ENCODE measurements around the gene HYAL1.
A peak's percentile ranks its signal among the peaks of the same experiment; 100 is the strongest.

HYAL1 gene, protein sequence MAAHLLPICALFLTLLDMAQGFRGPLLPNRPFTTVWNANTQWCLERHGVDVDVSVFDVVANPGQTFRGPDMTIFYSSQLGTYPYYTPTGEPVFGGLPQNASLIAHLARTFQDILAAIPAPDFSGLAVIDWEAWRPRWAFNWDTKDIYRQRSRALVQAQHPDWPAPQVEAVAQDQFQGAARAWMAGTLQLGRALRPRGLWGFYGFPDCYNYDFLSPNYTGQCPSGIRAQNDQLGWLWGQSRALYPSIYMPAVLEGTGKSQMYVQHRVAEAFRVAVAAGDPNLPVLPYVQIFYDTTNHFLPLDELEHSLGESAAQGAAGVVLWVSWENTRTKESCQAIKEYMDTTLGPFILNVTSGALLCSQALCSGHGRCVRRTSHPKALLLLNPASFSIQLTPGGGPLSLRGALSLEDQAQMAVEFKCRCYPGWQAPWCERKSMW

DNA sequence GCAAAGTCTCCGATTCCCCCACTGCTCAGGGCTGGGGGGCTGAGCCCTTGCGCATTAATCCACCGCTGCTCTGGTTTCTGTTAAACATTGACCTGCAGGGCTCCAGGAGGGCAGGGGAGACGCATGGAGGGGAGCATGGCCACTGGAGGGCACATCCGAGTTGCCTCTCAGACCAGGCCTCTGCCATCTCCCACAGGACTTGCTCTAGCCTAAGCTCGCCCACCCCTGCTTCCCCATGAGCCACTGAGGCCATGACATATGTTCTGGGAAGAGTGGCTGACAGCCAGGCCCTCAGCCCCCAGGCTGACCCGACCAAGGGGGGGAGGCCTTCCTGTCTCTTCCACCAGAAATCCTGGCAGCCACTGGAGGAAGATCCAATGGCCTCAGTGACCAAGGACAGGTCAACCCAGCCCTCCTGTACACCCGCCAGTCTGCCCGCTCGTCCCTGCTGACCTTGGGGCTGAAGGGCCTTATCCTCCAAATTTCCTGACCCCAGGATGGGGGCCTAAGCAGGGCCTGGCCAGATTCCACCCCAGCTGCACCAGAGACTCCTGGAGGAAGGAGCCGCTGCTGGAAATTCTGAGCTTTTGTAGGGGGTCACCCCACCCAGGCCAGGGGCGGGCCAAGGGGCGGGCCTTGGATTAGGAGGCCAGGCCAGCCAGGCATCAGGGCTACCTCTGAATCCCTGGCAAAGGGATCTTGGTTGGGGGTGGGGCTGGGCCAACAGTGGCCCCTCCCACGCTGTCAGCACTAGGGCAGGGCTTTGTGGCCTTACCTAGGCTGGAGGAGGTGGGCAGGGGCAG lies at the start of gene HYAL1:
TSS of gene HYAL1 (minus strand) at position 562 of the 803 bp plus-strand sequence. CDS start 618 bp downstream, outside the sequence.
- no peak for DNase-seq (ENCODE audit: low read depth in 2 of 2)

- no peak for DNase-seq (ENCODE audit: low read depth in 2 of 2)
These were observed 49.4 kb upstream of the HYAL1 start for GRCh38 chr3:50352781-50353180.

DNA sequence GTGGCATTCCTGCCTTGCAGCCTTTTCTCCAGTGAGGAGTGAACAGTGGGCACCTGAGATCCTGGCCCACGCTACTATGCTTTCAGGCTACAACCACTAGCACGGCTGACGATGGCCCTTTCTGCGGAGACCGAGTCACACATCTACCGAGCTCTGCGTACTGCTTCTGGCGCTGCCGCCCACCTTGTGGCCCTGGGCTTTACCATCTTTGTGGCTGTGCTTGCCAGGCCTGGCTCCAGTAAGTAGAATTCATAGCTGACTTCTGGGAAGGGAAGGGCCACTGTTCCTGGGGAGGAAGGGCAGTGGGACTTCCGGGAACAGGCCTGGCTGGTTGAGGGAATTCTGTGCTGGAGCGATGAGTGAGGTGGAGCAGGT lies 47.9 kb upstream of the HYAL1 start:
- no peak for DNase-seq (ENCODE audit: low read depth in 2 of 2)

- DNase-seq (ENCODE audit: low read depth in 2 of 2) = peak; percentile 97 to 98
These were observed 47.4 kb upstream of the HYAL1 start, which contains the start of the genes CYB561D2 and NPRL2 for GRCh38 chr3:50350527-50351322. Gene CYB561D2, plus strand, starts transcription at chr3:50350862. Its CDS starts 572 bp downstream, at chr3:50351434. Gene NPRL2, minus strand, starts transcription at chr3:50350775. Its CDS starts 123 bp downstream, at chr3:50350652.

- no peak for DNase-seq (ENCODE audit: low read depth in 2 of 2)
These were observed 46.8 kb upstream of the HYAL1 start for GRCh38 chr3:50350213-50350526.

GRCh38 chr3:50347187-50347813 lies 43.9 kb upstream of the HYAL1 start:
- peak; percentile 60 to 65 for DNase-seq (ENCODE audit: low read depth in 2 of 2)

- peak in 1 of 2 donors; percentile 70 for DNase-seq (ENCODE audit: low read depth in 2 of 2)
These were observed 42.3 kb upstream of the HYAL1 start, which contains the start of gene ZMYND10 for GRCh38 chr3:50345586-50346234. Gene ZMYND10, minus strand, starts transcription at chr3:50345732. Its CDS starts 153 bp downstream, at chr3:50345579.

DNA sequence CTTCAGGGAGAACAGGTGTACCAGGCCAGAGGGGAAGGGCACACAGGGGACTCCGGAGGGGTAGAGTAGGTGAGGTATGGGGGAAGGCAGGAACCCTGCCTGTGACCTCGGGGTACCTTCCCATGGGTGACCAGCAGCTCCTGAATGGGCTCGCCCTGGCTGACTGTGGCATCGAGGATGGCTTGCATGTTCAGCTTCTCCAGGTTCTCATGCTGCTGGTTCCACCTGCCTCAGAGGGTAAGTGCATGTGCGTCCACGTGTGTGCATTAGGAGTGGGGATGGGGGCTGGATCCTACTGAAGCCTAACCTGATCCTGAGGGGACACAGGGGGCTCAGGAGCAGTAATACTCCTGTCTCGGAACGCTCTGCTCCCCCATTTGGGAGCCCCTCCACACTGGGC lies 41.6 kb upstream of the HYAL1 start:
- DNase-seq (ENCODE audit: low read depth in 2 of 2) = no peak

DNA sequence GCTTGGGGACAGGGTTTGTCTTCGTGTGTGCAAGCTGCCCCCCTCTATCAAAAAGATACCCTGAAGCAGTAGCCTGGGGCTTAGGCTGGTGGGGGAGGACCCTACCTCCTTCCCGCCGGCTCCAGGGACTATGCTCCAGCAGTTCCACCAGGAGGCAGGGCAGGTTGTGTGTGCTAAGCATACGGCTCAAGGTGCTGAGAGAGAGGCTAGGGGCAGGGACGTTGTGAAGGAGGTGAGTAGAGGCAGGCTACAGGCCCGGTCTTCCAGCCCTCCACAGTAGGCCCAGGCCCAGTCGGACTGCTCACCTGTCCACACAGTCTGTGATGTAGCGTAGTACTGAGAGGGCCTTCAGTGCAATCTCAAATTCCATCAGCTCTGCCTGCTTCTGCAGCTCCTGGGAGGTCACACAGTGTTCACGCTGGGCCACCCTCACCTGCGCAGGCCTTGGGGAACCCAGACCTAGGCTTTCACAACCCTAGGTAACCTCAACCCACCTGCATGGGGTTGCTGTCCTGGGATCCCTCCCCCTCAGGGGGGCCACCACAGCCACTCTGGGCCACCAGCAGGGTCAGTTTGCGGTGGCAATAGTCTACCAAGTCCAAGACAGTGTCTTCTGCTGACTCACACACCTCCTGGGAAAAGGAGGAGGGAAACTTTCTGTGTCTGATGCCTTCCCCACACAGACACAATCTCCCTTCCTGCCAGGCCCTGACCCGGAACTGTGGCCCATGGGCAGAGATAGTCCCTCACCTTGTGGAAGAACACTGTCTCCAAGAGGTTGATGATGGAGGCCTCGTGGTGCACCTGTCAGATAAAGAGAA lies 39.6 kb upstream of the HYAL1 start:
- no peak for DNase-seq (ENCODE audit: low read depth in 2 of 2)

- no peak for DNase-seq (ENCODE audit: low read depth in 2 of 2)
These were observed 38.7 kb upstream of the HYAL1 start for GRCh38 chr3:50341996-50342650.

- no peak for DNase-seq (ENCODE audit: low read depth in 2 of 2)
These were observed 38.2 kb upstream of the HYAL1 start for GRCh38 chr3:50341537-50341936.

DNA sequence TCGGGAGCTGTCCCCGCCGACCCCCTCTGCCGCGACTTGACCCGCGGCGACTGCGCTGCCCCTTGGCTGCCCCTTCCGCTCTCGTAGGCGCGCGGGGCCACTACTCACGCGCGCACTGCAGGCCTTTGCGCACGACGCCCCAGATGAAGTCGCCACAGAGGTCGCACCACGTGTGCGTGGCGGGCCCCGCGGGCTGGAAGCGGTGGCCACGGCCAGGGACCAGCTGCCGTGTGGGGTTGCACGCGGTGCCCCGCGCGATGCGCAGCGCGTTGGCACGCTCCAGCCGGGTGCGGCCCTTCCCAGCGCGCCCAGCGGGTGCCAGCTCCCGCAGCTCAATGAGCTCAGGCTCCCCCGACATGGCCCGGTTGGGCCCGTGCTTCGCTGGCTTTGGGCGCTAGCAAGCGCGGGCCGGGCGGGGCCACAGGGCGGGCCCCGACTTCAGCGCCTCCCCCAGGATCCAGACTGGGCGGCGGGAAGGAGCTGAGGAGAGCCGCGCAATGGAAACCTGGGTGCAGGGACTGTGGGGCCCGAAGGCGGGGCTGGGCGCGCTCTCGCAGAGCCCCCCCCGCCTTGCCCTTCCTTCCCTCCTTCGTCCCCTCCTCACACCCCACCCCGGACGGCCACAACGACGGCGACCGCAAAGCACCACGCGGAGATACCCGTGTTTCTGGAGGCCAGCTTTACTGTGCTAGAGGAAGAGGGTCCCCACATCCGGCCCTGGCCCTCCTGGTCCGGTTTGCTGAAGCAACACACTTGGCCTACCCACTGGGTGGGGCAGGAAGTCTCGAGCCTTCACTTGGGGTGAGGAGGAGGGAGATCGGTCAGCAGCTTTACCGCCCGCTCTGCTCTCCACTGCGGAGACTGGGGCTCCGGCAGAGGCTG lies 37.3 kb upstream of the HYAL1 start, which contains the start of gene RASSF1:
TSS of gene RASSF1 (minus strand) at position 389 of the 882 bp plus-strand sequence. CDS start at position 358, 31 bp downstream.
- DNase-seq (ENCODE audit: low read depth in 2 of 2) = peak in 1 of 2 donors; percentile 65

GRCh38 chr3:50340147-50340447 lies 36.7 kb upstream of the HYAL1 start:
- DNase-seq (ENCODE audit: low read depth in 2 of 2) = no peak

DNA sequence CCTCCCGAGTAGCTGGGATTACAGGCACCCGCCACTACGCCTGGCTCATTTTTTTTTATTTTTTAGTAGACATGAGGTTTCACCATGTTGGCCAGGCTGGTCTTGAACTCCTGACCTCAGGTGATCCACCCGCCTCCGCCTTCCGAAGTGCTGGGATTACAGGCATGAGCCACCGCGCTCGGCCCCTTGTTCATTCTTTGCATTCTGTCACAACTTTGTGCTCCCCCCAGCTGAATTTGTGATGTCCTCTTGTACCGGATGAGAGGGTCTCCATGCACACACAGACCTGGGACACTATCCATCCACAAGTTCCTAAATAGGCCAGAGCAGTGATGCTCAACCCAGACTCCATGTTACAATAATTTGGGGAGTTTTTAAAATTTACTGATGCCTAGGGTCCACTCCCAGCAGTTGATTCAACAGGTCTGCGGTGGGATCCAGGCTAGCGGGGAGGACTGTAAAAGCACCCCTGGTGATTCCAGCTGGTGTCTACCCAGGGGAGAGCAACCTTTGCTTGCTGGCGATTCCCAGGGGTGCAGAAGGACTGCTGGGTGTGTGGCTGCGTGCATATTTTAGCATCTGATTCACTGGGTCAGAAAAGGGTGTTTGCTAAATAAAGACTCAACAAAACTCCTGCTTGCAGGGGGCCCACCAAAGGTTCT lies 36.2 kb upstream of the HYAL1 start:
- no peak for DNase-seq (ENCODE audit: low read depth in 2 of 2)

DNA sequence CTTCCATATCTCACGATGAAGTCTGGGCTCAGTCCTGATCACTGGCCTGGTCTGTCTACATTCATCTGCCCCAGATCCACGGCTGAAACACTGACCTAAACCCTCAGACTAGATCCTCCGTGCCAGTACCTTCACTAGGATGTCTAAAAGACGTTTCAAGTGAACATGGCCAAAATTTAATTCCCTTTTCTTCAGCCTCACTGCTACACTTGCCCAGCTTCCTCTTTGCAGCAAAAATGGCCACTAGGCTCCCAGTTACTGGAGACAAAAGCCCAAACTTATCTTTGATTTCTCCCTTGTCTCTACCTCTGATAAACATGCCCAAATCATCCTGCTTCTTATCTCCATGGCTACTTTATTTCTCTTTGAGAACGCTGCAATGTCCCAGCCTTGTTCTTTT lies 35.6 kb upstream of the HYAL1 start:
- no peak for DNase-seq (ENCODE audit: low read depth in 2 of 2)

- DNase-seq (ENCODE audit: low read depth in 2 of 2) = peak; percentile 96 to 97
These were observed 33.9 kb upstream of the HYAL1 start for GRCh38 chr3:50337175-50337861.

- peak in 1 of 2 donors; percentile 50 for DNase-seq (ENCODE audit: low read depth in 2 of 2)
These were observed 33.2 kb upstream of the HYAL1 start for GRCh38 chr3:50336452-50337174.

Measured in stimulated activated CD4-positive, alpha-beta T cell treated with anti-CD3 and anti-CD28 coated beads, Interleukin-15, amount 100 ng/mL, for 48 hours (primary cell).